Anterior cingulate cortex (tissue), 58 donors: Measurements from ENCODE around the gene DNMT1.

Experiments
- DNase-seq, 58 donors: peaks; one replicate each; lab custom pipeline; 2025; lab: John Stamatoyannopoulos, UW

The DNMT1 gene

DNA sequence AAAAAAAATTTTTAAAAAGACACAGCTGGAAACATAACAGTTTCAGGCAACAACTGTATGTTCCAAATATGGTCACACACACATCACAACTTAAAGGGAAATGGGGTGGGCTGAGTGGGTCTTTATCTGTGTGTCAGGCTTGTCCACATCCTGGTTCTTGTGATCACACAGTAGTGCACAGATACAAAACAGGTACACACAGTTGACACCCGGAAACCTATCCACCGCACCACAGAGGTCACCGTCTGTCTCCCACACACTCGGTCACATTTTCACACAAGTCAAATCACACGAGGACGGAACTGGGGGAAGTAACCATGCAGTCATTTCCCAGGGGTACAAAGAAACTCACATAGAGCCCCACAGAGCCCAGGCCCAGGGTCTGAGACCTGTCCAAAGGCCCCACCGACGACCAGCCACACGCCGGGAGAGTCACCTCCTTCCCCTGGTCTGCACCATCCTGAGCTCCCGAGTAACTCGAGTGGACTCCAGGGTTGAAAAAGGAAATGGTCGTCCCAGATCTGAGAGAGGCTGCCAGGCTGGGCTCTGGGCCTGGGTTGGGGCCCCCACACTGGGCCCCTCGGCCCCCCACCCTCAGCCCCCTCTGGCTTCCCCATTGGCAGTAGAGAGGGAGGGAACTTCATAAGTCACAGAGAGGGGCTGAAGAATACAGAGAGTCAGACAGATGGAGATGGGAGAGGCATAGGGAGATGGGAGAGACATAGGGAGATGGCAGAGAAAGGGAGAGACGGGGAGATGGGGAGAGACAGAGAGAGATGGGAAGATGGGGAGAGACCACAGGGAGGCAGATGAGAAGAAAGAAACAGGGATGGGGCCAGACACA, 89.9 kb downstream of the DNMT1 start:
- no peak for DNase-seq

DNA sequence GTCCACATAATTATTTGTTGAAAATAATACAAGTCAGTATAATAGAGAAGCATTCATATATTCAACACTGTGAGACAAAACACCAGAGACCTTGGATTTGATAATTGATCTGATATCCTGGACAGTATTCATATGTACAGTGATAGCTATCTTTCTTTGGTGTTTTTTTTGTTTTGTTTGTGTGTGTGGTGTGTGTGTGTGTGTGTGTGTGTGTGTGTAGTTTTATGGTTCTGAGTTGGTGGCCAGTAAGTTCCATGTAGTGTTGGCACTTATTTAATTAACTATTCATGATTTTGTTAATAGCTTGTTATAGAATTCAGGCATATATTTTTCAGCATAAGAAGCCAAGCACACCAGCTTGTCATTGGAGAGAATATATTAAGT, 90.6 kb downstream of the DNMT1 start:
- no peak for DNase-seq

DNA sequence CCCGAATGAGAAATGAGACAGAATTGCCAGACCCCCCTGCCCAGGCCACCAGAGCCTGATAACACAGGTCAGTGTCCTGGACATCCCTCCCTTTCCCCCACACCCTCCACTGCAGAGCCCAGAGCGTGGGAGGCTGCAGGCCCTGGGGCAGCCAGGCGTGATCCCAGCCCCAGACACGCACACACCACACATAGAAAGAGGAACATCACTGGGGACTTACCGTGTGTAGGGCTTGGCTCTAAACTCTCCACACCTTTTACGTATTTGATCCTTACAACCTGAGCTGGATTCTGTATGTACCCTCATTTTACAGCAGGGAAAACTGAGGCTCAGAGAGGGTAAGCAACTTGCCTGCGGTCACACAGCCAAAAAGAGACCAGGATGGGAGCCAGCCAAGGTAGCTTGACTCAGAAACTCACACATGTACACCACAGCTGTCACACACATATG, 91.9 kb downstream of the DNMT1 start:
- no peak for DNase-seq

DNA sequence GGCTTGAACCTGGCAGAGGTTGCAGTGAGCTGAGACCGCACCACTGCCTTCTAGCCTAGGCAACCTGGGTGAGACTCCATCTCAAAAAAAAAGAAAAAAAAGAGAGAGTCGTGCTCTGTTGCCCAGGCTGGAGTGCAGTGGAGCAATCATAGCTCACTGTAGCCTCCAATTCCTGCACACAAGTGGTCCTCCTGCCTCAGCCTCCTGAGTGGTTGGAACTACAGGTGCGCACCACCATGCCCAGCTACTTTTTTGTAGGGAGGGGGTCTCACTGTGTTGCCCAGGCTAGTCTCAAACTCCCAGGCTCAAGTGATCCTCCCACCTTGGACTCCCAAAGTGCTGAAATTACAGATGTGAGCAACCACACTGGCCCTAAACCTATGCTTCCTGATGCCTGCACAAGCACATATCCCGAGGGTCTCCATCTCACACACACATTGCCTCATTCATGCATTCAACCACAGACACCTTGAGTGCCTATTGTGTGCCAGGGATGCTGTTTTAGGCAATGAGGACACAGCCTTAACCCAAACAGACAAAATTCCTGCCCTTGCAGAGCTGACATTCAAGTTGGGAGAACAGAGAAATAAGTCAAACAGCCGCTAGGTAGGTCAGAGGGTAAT, 94.5 kb downstream of the DNMT1 start:
- DNase-seq = no peak

DNA sequence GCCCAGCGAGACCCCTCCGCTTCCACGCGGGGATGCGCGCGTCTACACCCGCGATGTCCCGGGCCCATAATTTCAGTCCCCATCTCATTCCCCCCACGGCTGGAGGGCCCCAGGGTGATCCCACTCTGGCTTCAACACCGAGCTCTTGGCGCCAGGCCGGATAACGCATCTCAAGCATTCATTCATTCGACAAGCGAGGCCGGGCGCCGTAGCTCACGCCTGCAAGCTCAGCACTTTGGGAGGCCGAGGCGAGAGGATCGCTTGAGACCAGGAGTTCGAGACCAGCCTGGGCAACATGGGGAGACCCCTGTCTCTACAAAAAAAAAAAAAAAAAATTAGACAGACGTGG, 98.2 kb downstream of the DNMT1 start:
- DNase-seq = peak in 9 of 58 donors; percentile 27 to 61 (median 51)

DNA sequence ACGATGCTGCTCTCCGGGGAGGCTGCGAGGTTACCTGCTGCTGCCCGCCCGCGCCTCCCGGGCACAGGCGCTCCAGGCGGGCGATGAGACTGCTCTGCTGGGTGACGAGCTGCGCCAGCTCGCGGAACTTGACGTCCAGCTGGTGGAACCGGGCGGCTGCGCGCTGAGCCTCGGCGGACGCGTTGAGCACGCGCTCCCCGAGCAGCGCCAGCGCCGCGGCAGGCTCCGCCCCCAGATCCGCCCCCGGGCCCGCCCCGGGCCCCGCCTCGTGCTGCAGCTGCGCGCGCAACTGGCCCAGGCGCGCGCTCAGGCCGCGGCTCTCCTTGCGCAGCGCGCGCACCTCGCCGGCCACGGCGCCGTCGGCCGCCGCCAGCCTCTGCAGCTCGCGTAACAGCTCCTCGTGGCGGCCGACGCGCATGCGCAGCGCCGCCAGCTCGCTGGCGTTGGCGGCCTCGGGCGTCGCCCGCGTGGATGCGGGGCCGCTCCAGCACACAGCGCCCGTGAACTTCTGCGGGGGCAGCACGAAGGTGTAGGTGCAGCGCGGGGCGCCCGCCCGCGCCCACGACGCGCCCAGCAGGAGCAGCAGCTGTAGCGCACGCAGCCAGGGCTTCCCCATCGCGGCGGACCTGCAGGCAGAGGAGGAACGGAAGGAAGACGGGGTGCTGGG, 98.7 kb downstream of the DNMT1 start:
- peak in 57 of 58 donors; percentile 39 to 98 (median 85) for DNase-seq

DNA sequence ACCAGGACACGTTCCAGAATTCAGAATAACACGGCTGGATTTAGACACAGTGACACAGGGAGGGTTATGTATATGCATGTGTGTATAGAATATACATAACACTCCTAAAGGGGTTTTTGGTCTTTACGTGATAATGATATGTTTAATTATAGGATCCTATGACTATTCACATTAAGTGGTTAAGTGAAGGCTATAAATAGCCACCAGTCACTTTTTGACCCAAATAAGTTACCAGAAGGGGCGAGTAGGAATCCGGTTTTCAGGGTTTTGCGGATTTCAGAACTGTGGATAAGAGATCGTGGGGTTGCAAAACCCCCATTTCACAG, 99.2 kb downstream of the DNMT1 start:
- DNase-seq = no peak

DNA sequence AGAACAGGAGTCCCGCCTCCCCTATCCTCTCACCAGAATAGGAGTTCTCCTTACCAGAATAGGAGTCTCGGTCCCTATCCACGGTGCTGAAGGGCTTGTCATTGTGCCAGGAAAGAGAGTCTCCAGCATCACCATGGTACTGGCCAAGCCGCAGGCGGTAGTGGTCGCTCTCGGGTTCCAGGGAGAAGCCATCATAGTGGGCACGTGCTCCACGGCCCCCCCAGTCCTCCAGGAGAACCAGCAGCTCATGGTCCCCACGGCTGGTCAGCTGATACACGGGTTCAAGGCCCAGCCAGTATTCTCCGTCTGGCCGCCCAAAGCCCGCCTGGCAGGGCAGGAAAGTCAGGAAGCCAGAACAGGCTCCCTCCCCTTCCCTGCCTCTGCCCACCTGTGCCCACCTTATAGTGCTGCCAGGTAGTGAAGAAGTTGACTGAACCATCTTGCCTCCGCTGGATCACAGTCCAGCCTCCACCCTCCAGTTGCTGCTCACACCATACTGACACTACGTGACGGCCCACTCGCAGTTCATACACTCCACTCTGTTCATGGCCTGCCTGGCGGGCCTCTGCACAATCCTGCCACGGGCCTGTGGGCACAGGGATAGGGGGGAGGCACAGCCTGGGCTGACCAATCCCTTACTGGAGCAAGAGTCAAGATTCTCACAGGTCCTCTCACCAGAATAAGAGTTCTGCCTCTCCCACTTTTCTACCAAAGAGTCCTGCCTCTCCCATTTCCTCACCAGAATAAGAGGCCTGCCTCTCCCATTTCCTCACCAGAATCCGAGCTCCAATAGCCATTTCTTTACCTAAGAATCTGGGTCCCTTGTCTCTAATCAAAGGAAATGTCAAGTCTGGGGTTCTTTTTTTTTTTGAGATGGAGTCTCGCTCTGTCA, 101.2 kb downstream of the DNMT1 start:
- no peak for DNase-seq

DNA sequence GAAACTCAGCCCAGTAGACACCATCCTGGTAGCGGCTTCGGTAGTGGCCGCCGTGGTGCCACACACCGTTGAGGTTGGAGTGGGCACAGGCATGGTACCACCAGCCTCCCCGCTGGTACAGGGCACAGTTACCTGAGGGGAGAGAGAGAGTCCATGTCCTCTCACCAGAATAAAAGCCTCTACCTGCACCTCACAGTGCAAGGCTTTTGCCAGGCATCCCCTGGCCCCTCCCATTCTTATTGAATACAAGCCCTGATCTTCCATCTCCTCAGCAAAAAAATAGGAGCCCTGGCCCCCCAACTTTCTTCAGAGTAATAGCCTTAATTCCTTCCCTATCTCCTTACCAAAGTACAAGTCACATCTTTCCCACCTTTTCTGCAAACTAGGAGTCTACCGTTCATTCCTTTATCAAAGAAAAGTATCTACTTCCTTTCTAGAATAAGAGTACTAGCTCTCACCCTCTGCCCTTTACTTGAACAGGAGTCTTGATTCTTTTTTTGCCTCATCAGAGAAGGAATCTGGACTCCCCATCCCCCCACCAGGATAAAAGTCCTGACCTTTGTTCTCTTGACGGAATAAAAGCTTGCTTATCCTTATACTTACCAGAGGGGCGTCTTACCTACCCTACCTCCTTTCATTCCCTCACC, 102.0 kb downstream of the DNMT1 start:
- no peak for DNase-seq

DNA sequence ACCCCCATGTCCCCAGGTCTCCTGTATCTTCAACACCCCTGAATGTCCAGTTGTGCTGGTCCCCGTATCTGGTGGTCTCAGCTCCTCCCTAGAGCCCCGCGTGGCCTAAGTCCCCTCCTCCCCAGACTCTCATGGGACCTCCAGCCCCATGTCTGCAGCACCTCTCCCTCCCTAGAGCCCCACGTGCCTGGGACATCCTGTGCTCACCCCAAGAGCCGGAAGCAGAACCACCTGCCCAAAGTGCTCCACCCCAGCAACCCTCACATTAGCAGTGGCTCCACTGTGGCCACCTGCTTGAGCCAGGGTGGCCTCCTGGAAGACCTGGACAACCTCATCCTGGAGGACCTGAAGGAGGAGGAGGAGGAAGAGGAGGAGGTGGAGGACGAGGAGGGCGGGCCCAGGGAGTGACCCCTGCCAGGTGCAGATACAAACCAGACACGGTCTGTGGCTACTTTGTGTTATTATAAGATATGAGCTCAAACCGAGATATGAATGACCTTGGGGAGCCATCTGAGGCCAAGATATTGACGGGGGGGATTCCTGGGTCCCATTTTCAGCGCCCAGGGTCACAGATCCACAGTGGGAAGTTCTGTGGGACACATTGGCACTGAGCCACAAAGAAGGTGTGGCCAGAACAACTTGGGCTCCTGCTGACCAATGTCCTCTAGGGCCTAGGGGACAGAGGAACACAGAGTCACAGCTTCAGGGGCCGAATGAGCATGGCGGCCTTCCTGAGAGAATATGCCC, 102.7 kb downstream of the DNMT1 start:
- no peak for DNase-seq

DNA sequence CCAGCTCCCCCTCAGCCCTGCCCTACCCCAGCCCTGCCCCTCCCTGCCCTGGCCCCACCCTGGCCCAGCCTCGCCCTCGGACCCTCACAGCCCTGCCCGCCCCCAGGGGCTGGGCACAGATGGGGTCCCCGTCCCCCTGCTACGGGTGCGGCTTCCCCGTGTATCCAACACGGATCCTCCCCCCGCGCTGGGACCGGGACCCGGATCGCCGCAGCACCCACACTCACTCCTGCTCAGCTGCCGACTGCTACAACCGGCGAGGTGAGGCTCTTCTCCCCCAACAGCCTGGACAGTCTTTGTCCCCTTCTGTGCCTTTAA, 103.4 kb downstream of the DNMT1 start:
- no peak for DNase-seq

DNA sequence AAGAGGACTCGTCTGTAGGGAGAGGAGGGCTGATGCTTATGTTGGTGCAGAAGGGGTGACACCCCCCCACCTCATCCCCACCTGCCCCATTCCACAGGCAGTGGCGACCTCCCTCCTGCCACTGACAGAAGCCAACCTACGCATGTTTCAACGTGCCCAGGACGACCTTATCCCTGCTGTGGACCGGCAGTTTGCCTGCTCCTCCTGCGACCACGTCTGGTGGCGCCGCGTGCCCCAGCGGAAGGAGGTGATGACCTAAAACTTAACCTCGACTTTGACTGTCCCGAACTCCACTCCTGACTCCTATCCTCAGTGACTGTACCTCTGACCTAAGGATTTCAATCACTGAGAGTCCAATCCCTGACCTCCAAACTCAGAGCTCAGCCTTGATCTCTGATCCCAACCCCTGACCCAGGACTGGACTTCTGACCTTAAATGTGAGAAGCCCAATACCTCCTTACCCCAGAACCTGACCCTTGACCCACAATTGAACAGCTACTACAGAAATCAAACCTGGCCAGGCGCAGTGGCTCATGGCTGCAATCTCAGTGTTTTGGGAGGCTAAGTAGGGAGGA, 104.9 kb downstream of the DNMT1 start:
- DNase-seq = no peak

DNA sequence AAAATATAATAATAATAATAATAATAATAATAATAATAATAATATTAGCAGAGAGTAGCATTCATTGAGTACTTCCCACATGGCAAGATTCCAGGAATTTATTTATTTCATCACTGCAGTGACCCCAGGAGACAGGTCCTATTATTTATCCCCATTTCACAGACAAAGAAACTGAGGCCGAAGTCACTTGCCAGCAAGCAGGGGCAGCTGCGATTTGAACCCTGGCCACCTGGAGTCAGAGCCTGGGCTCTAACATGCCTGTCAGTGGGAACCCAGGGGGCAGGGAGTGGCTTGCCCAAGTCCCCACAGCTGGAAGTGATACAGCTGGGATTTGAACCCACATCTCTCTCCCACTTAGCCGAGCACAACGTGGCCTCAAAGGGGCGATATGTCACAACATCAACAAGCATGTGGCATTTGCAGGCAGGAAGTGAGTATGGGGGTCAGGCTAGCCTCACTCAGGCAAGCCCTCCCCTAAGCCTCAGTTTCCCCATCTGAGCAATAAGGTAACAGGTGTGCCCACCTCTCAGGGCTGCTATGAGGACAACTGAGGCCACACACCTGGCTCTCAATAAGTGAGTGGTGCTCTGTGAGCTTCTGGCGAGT, 105.7 kb downstream of the DNMT1 start:
- DNase-seq = no peak

DNA sequence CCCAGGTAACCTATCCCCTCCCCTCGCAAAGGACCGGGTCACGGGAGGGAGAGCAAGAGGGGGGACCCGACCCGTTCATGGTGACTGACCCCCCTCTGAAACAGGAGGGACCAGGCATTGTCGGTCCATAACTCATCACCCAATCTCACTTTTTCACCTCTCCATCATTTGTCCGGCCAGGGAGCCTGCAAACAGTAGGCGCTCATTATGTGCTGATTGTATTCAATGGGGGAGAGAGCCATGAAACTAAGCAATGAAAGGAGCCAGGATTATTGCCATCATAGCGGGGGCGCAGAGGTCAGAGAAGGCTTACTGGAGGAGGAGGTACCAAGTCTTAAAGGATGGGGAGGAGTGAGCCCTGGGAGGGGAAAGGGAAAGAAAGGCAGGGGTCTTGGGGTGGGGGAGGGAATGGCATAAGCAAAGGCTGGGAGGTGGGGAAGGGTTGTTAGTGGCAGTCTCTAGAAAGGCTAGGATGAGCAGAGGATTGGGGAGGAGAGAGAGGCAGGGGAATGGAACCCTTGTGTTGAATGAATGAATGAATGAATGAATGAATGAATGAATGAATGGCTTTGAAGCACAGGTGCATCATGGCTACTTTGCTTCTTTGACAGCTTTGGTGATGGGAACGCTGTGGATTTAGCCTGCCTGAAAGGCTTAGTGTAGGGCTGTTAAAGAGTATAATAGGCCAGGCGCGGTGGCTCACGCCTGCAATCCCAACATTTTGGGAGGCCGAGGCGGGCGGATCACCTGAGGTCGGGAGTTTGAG, 107.3 kb downstream of the DNMT1 start:
- no peak for DNase-seq

DNA sequence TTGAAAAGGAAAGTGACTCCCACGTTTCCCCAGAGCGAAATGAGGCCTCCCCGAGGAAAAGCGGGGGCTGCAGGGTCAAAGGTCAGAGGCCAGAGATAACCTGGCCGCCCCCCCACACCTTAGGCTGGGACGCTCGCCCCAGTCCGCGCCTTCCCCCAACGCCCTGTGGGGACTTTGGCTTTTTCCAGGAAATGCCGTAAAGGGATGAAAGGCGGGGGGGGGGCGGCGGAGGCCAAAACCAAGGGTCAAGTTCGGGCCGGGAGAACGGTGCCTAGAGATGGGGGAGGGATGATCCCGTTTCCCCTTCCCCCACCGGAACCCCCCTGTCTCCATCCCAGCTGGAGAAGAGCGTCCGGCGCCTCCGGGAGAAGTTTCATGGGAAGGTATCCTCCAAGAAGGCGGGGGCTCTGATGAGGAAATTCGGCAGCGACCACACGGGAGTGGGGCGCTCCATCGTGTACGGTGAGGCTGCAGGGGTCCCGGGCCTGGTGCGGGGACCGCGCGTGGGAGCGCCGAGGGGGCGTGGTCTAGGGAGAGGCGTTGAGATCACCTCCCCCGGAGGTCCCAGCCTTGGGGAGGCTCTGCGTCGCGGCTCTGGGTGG, 108.1 kb downstream of the DNMT1 start:
- peak in 2 of 58 donors; percentile 18 to 48 for DNase-seq

DNA sequence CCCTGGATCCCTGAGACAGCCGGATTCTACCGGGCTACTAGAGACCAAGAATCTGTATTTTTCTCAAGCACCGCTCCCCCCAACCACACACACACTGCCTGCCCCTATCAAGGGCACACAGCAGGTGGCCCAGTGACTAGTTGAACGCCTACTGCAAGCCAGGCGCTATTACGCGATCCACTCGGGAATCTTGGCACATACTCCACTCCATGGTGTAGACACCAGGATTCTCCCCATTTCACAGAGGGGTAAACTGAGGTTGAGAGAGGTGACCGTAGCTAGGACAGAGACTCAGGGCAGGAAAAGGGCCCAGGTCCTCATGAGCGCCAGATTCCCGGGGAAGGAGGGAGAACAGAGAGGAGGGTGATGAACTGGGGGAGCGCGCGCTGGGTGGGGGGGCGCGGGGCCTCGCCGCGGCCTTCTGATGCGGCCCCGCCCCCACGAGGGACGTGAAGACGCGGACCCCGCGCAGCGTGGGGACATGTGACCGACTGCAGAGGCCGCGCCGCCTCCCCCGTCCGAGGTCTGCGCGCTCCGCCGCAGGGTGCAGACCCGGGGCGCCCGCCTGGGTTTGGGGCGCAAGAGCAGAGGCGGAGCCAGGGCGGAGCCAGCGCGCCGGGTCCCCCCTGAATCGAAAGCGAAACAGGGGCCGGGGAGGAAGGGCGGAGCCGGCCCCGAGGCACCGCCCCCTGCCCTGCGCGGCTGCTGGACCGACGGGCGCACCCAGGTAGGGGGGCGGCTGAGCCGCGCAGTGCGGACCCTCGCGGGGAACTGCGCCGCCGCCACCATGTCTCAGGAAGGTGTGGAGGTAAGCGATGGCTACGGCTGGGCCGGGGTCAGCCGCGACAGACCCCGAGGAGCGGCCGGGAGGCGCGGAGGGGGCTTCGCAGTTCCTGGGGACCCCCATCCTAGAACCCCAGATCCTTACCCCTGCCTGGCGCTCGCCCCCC, 108.8 kb downstream of the DNMT1 start, which contains the start of gene SHFL:
SHFL (plus strand) TSS at position 677 of the 950 bp plus-strand sequence; CDS start at position 788, 111 bp downstream.
- peak in 51 of 58 donors; percentile 7 to 81 (median 45) for DNase-seq
